NCI-H2196 treated with DMSO at 0.1 percent for 48 hours (cell line): ENCODE results near the gene POP7.
"Not testable (repeated sequence)": the region's sequence is repeated elsewhere in the genome, so short reads cannot be mapped to it uniquely, and the experiment has no call there.

Experiments used
- DNase-seq: peaks from one replicate; lab custom pipeline; 2025; ENCODE audit not compliant: unreplicated experiment; lab: John Stamatoyannopoulos, UW

The POP7 gene

GRCh38 chr7:100691676-100692577, 14.0 kb upstream of the POP7 start:
- DNase-seq = peak; percentile 39

GRCh38 chr7:100692578-100692961, 13.4 kb upstream of the POP7 start:
- no peak for DNase-seq

GRCh38 chr7:100693312-100694097, 12.4 kb upstream of the POP7 start:
- no peak for DNase-seq

- peak; percentile 60 for DNase-seq
These were observed 11.7 kb upstream of the POP7 start, which contains the start of gene GIGYF1 for GRCh38 chr7:100694098-100694745. TSS of gene GIGYF1 (minus strand) at chr7:100694250. CDS start at chr7:100688238, 6,012 bp downstream.

- no peak for DNase-seq
These were observed 9.8 kb upstream of the POP7 start for GRCh38 chr7:100696123-100696521.

GRCh38 chr7:100699018-100699417, 6.9 kb upstream of the POP7 start:
- no peak for DNase-seq

GRCh38 chr7:100701089-100701488, 4.8 kb upstream of the POP7 start:
- DNase-seq = not testable (repeated sequence)

GRCh38 chr7:100705320-100705752, 585 bp upstream of the POP7 start:
- DNase-seq = peak; percentile 60

- DNase-seq = no peak
These were observed 871 bp downstream of the POP7 start for GRCh38 chr7:100706672-100707311.

GRCh38 chr7:100708395-100708794, 2.5 kb downstream of the POP7 start:
- no peak for DNase-seq

GRCh38 chr7:100710452-100710851, 4.5 kb downstream of the POP7 start:
- no peak for DNase-seq

GRCh38 chr7:100711369-100711768, 5.4 kb downstream of the POP7 start:
- DNase-seq = no peak

GRCh38 chr7:100714725-100715124, 8.8 kb downstream of the POP7 start:
- DNase-seq = no peak

GRCh38 chr7:100717073-100717472, 11.2 kb downstream of the POP7 start:
- not testable (repeated sequence) for DNase-seq

- DNase-seq = no peak
These were observed 13.8 kb downstream of the POP7 start for GRCh38 chr7:100719523-100720278.

- no peak for DNase-seq
These were observed 14.4 kb downstream of the POP7 start, which contains the start of gene EPO for GRCh38 chr7:100720279-100720670. TSS of gene EPO (plus strand) at chr7:100720468. CDS start at chr7:100720981, 513 bp downstream.

- DNase-seq = no peak
These were observed 15.0 kb downstream of the POP7 start for GRCh38 chr7:100720671-100721504.

- DNase-seq = no peak
These were observed 15.5 kb downstream of the POP7 start for GRCh38 chr7:100721505-100721812.

- DNase-seq = no peak
These were observed 16.7 kb downstream of the POP7 start for GRCh38 chr7:100722480-100723212.
